ENCODE measurements around the gene SLAMF7. TPM values are rescaled to one million over a fixed set of nuclear protein-coding genes. Genes with fewer than 3 reads are reported as not detected.

Gene SLAMF7
- total and polyA plus RNA-seq, 2 donors (not counting 1 experiment from before 2014, with no cell fraction given) = 13.1 to 52.6 TPM

DNA sequence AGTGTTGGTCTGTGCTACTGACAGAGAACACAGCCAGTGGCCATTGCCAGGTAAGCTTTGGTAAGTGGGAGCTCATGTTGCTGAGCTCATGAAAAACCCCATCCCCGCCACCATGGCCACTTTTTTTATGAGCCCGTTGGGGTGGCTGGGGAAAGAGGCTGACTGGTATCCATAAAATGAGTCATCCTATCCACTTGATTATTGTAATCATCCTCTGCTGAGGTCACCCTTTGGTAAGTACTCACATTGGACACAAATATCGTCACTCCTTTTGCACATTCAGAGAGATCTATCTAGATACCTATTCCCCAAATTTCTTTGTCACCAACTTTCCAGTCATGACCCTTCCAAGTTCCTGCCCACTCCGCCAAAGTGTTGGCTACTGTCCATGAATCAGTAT is 22.0 kb downstream of the SLAMF7 start:
- ATAC-seq (ENCODE audit: low read depth) (no peak), DNase-seq (no peak)
- intact Hi-C loops (cut with micrococcal nuclease) = no loop called here
- CTCF ChIA-PET = interaction anchor here (1.1 kb wide), 1 partner anchor 9 kb away, joined by 3 read pairs; no protein-coding TSS in a partner anchor
- Histone ChIP-seq H3K36me3 (replicated peaks in 1 of 2; ENCODE audit: control extremely low read depth in 1 of 2, control insufficient read depth in 1 of 2, extremely low read depth in 1 of 2, insufficient read depth in 2 of 2, low read length in 1 of 2) (no peaks in the 10 kb centered on the region), H3K4me2 (replicated peaks; ENCODE audit: low read depth, low read length, poor library complexity, severe bottlenecking) (no peak overlapping the region), H3K4me3 (ENCODE audit: control extremely low read depth in 1 of 5, extremely low read depth in 1 of 5, insufficient read depth in 1 of 5, low read depth in 2 of 5, low read length in 4 of 5) (no peak overlapping the region), H3K9ac (ENCODE audit: low read length) (no peak overlapping the region), H3K9me3 (ENCODE audit: control extremely low read depth in 1 of 3, control insufficient read depth in 2 of 3, insufficient read depth in 1 of 3, low read length in 2 of 3) (peaks cover 0 to 1% (median 0%) of the 10 kb centered on the region in 3 donors), H2AFZ (ENCODE audit: insufficient read depth, low read depth, low read length, poor library complexity, severe bottlenecking) (no peak overlapping the region), H3K27me3 (replicated peaks in 1 of 4; ENCODE audit: control extremely low read depth in 1 of 4, control insufficient read depth in 3 of 4, insufficient read depth in 4 of 4, low read length in 3 of 4) (no peaks in the 10 kb centered on the region), H3K79me2 (ENCODE audit: control insufficient read depth, insufficient read depth, low read length) (no peaks in the 10 kb centered on the region), H3K4me1 (ENCODE audit: control insufficient read depth in 2 of 2, insufficient read depth in 2 of 2, low read length in 2 of 2) (no peaks in the 10 kb centered on the region), H3K27ac (ENCODE audit: low read length in 2 of 2) (no peak overlapping the region), H4K20me1 (ENCODE audit: control insufficient read depth, insufficient read depth, low read length, poor library complexity, severe bottlenecking) (no peaks in the 10 kb centered on the region)
- Mint-ChIP-seq H3K27ac (no peak overlapping the region), H3K27me3 (no peaks in the 10 kb centered on the region), H3K9me3 (ENCODE audit: insufficient read depth) (no peaks in the 10 kb centered on the region), H3K4me1 (no peaks in the 10 kb centered on the region), H3K4me3 (no peak overlapping the region)
- TF ChIP-seq EZH2 (IDR thresholded peaks at IDR 0.05; ENCODE audit: borderline replicate concordance, insufficient read depth, low read depth, low read length, poor library complexity, severe bottlenecking) = no peak
- TF ChIP-seq, protein P1, sequence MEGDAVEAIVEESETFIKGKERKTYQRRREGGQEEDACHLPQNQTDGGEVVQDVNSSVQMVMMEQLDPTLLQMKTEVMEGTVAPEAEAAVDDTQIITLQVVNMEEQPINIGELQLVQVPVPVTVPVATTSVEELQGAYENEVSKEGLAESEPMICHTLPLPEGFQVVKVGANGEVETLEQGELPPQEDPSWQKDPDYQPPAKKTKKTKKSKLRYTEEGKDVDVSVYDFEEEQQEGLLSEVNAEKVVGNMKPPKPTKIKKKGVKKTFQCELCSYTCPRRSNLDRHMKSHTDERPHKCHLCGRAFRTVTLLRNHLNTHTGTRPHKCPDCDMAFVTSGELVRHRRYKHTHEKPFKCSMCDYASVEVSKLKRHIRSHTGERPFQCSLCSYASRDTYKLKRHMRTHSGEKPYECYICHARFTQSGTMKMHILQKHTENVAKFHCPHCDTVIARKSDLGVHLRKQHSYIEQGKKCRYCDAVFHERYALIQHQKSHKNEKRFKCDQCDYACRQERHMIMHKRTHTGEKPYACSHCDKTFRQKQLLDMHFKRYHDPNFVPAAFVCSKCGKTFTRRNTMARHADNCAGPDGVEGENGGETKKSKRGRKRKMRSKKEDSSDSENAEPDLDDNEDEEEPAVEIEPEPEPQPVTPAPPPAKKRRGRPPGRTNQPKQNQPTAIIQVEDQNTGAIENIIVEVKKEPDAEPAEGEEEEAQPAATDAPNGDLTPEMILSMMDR (IDR thresholded peaks at IDR 0.05) = no peak
- POLR2A ChIA-PET = no interaction called here
- WGBS (ENCODE audit: insufficient coverage) = 100% methylated on average over 1 of the region's 4 CpGs

DNA sequence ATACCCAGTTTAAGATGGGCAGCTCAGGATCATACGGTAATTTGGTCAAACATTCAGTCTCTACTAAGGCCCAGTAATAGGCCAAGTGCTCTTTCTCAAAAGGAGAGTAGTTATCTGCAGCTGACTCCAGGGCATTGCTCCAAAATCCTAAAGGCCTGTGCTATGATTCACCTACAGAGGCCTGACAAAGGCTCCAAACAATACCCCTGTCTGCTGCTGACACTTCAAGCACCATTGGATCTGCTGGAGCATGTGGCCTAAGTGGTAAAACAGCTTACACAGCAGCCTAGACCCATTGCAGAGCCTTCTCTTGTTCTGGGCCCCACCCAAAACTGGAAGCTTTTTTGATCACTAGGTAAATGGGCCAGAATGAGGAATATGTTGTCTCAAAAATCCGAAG is 22.8 kb downstream of the SLAMF7 start:
- H3K4me1 Mint-ChIP-seq = peaks cover 4% of the 10 kb centered on the region
- Histone ChIP-seq H3K4me3 (ENCODE audit: control extremely low read depth in 1 of 5, extremely low read depth in 1 of 5, insufficient read depth in 1 of 5, low read depth in 2 of 5, low read length in 4 of 5) (no peak overlapping the region), H3K27ac (ENCODE audit: low read length in 2 of 2) (no peak overlapping the region), H4K20me1 (ENCODE audit: control insufficient read depth, insufficient read depth, low read length, poor library complexity, severe bottlenecking) (no peaks in the 10 kb centered on the region), H3K9me3 (ENCODE audit: control extremely low read depth in 1 of 3, control insufficient read depth in 2 of 3, insufficient read depth in 1 of 3, low read length in 2 of 3) (peaks cover 0 to 1% (median 0%) of the 10 kb centered on the region in 3 donors), H2AFZ (ENCODE audit: insufficient read depth, low read depth, low read length, poor library complexity, severe bottlenecking) (no peak overlapping the region), H3K4me1 (ENCODE audit: control insufficient read depth in 2 of 2, insufficient read depth in 2 of 2, low read length in 2 of 2) (peaks cover 0 to under 1% of the 10 kb centered on the region in 2 donors), H3K4me2 (replicated peaks; ENCODE audit: low read depth, low read length, poor library complexity, severe bottlenecking) (no peak overlapping the region), H3K36me3 (replicated peaks in 1 of 2; ENCODE audit: control extremely low read depth in 1 of 2, control insufficient read depth in 1 of 2, extremely low read depth in 1 of 2, insufficient read depth in 2 of 2, low read length in 1 of 2) (no peaks in the 10 kb centered on the region), H3K79me2 (ENCODE audit: control insufficient read depth, insufficient read depth, low read length) (no peaks in the 10 kb centered on the region), H3K9ac (ENCODE audit: low read length) (no peak overlapping the region), H3K27me3 (replicated peaks in 1 of 4; ENCODE audit: control extremely low read depth in 1 of 4, control insufficient read depth in 3 of 4, insufficient read depth in 4 of 4, low read length in 3 of 4) (no peaks in the 10 kb centered on the region)
- no peak for DNase-seq
- no peaks in the 10 kb centered on the region for H3K27me3 Mint-ChIP-seq
- no peak for ATAC-seq (ENCODE audit: low read depth)
- H3K4me3 Mint-ChIP-seq = no peak overlapping the region
- POLR2A ChIA-PET = no interaction called here
- no peaks in the 10 kb centered on the region for H3K9me3 Mint-ChIP-seq (ENCODE audit: insufficient read depth)
- 100% methylated on average over 2 of the region's 2 CpGs for whole genome bisulfite sequencing (ENCODE audit: insufficient coverage)
- CTCF ChIA-PET = interaction anchor here (1.1 kb wide), 3 partner anchors 9 to 19 kb away, joined by 3 to 7 read pairs (median 3); no protein-coding TSS in a partner anchor
- no peak overlapping the region for H3K27ac Mint-ChIP-seq
- intact Hi-C loops (cut with micrococcal nuclease) = no loop called here
- TF ChIP-seq, protein P1 (IDR thresholded peaks at IDR 0.05) = no peak
- no peak for TF ChIP-seq EZH2 (IDR thresholded peaks at IDR 0.05; ENCODE audit: borderline replicate concordance, insufficient read depth, low read depth, low read length, poor library complexity, severe bottlenecking)

All from B cell (primary cell).